Measurements from ENCODE around the gene EXOC6B. TPM values are rescaled to one million over a fixed set of nuclear protein-coding genes. Genes with fewer than 3 reads are reported as not detected.

Gene EXOC6B
- total RNA-seq, 1 donor, result 24.6 TPM

DNA sequence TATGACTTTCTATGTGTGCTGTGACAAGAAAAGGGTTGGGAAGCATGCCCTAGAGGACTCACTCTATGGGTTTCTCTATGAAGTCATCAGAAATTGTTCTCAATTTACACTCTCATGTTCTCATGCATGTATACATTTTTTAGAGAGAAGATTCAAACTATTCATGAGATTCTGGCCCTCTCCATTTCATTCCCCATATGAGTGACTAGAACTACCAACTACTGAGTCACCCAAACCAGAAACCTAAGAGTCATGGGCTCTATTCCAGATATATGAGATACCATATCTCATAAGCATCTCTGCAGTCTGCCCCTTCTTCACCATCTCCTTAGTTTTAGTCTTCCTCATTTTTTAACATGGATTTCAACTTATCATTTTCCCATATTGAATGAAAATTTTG is 87.7 kb downstream of the EXOC6B start:
- no peaks in the 10 kb centered on the region for H3K4me1 ChIP-seq (ENCODE audit: insufficient read depth, low read length)
- no peak for DNase-seq (ENCODE audit: insufficient read length, low spot score, missing footprints)
- H4K20me1 ChIP-seq (ENCODE audit: insufficient read depth, low read length), result no peaks in the 10 kb centered on the region
- no peak overlapping the region for H3K4me2 ChIP-seq (ENCODE audit: insufficient read depth, low read length)
- H3K27me3 ChIP-seq (ENCODE audit: insufficient read depth, low read length), result no peaks in the 10 kb centered on the region
- H3K36me3 ChIP-seq (ENCODE audit: insufficient read depth, low read length), result no peaks in the 10 kb centered on the region
- no peaks in the 10 kb centered on the region for H3K9me3 ChIP-seq (ENCODE audit: low read depth, low read length)
- H3K27ac ChIP-seq (ENCODE audit: low read depth, low read length), result no peak overlapping the region
- H2AFZ ChIP-seq (ENCODE audit: low read length), result no peak overlapping the region
- no peak overlapping the region for H3K4me3 ChIP-seq (ENCODE audit: insufficient read depth, low read length)
- no peaks in the 10 kb centered on the region for H3K79me2 ChIP-seq (ENCODE audit: insufficient read depth, low read length)
- TF ChIP-seq, protein P1, sequence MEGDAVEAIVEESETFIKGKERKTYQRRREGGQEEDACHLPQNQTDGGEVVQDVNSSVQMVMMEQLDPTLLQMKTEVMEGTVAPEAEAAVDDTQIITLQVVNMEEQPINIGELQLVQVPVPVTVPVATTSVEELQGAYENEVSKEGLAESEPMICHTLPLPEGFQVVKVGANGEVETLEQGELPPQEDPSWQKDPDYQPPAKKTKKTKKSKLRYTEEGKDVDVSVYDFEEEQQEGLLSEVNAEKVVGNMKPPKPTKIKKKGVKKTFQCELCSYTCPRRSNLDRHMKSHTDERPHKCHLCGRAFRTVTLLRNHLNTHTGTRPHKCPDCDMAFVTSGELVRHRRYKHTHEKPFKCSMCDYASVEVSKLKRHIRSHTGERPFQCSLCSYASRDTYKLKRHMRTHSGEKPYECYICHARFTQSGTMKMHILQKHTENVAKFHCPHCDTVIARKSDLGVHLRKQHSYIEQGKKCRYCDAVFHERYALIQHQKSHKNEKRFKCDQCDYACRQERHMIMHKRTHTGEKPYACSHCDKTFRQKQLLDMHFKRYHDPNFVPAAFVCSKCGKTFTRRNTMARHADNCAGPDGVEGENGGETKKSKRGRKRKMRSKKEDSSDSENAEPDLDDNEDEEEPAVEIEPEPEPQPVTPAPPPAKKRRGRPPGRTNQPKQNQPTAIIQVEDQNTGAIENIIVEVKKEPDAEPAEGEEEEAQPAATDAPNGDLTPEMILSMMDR (IDR thresholded peaks at IDR 0.05; ENCODE audit: extremely low read depth, low read depth, low read length), result no peak

DNA sequence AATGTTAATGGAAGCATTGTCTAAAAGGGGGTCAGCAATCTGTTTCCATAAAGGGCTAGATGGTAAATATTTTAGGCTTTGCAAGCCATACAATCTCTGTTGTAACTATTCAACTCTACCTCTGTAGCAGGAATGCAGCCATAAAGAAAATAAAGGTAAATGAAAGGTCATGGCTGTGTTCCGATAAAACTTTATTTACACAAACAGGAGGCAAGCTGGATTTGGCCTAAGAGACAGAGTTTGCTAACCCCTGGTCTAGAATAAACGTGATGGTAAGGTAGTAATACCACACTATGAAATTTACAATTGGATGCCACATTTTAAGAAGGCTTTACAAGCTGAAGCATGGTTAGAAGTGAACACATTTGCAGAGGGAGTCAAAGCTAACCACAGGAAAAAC is 91.4 kb downstream of the EXOC6B start:
- Histone ChIP-seq H3K4me3 (ENCODE audit: insufficient read depth, low read length) (no peak overlapping the region), H2AFZ (ENCODE audit: low read length) (no peak overlapping the region)
- TF ChIP-seq, protein P1 (IDR thresholded peaks at IDR 0.05; ENCODE audit: extremely low read depth, low read depth, low read length), result no peak

DNA sequence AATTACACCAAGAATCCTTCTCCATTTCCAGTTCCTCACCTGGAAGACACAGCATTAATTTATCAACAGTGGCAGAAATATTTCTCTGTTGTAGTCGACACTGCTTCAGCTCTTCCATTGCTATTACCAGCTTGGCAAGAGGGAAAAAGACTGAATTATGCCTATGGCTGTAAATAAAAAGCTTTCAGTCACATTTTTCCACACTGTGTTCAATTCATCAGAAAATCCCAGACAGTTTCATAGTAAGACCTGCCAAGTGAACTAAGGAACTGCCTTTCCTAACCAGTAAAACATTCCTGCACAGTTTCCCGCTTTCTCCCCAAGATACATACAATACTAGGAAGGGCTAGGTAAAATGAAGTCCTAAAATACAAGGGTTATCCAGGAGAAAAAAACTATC is 94.7 kb downstream of the EXOC6B start:
- no peaks in the 10 kb centered on the region for H3K36me3 ChIP-seq (ENCODE audit: insufficient read depth, low read length)
- H3K79me2 ChIP-seq (ENCODE audit: insufficient read depth, low read length), result no peaks in the 10 kb centered on the region
- H3K4me1 ChIP-seq (ENCODE audit: insufficient read depth, low read length), result no peaks in the 10 kb centered on the region
- DNase-seq (ENCODE audit: insufficient read length, low spot score, missing footprints), result no peak
- no peaks in the 10 kb centered on the region for H4K20me1 ChIP-seq (ENCODE audit: insufficient read depth, low read length)
- H3K4me2 ChIP-seq (ENCODE audit: insufficient read depth, low read length), result no peak overlapping the region
- H3K9me3 ChIP-seq (ENCODE audit: low read depth, low read length), result no peaks in the 10 kb centered on the region
- no peak overlapping the region for H2AFZ ChIP-seq (ENCODE audit: low read length)
- H3K4me3 ChIP-seq (ENCODE audit: insufficient read depth, low read length), result no peak overlapping the region
- TF ChIP-seq, protein P1 (IDR thresholded peaks at IDR 0.05; ENCODE audit: extremely low read depth, low read depth, low read length), result no peak
- H3K27ac ChIP-seq (ENCODE audit: low read depth, low read length), result no peak overlapping the region
- H3K27me3 ChIP-seq (ENCODE audit: insufficient read depth, low read length), result no peaks in the 10 kb centered on the region

More for the DNA sequence above, 91.4 kb downstream of the EXOC6B start:
- no peaks in the 10 kb centered on the region for H3K9me3 ChIP-seq (ENCODE audit: low read depth, low read length)
- H3K79me2 ChIP-seq (ENCODE audit: insufficient read depth, low read length), result no peaks in the 10 kb centered on the region
- H3K27me3 ChIP-seq (ENCODE audit: insufficient read depth, low read length), result no peaks in the 10 kb centered on the region
- H3K4me1 ChIP-seq (ENCODE audit: insufficient read depth, low read length), result no peaks in the 10 kb centered on the region
- H3K4me2 ChIP-seq (ENCODE audit: insufficient read depth, low read length), result no peak overlapping the region
- DNase-seq (ENCODE audit: insufficient read length, low spot score, missing footprints), result no peak
- no peaks in the 10 kb centered on the region for H4K20me1 ChIP-seq (ENCODE audit: insufficient read depth, low read length)
- H3K27ac ChIP-seq (ENCODE audit: low read depth, low read length), result no peak overlapping the region
- no peaks in the 10 kb centered on the region for H3K36me3 ChIP-seq (ENCODE audit: insufficient read depth, low read length)

DNA sequence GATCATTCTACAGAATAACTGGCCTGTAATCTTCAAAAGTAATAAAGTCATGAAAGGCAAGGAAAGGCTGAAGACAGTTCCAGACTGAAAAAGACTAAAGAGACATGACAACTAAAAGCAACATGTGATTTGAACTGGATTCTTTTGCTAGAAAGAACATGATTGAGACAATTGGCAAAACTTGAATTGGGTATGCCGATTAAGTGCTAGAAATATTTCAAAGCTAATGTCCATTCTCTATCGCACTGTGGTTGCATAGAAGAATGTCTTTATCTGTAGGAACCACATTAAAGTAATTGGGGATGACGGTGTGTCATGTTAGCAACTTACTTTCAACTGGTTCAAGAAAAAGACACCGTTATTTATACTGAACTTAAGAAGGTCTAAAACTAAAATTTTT is 98.5 kb downstream of the EXOC6B start:
- Histone ChIP-seq H3K27me3 (ENCODE audit: insufficient read depth, low read length) (no peaks in the 10 kb centered on the region), H3K36me3 (ENCODE audit: insufficient read depth, low read length) (no peaks in the 10 kb centered on the region), H3K4me3 (ENCODE audit: insufficient read depth, low read length) (no peak overlapping the region), H3K4me1 (ENCODE audit: insufficient read depth, low read length) (peaks cover 5% of the 10 kb centered on the region), H3K27ac (ENCODE audit: low read depth, low read length) (no peak overlapping the region), H3K4me2 (ENCODE audit: insufficient read depth, low read length) (no peak overlapping the region), H3K9me3 (ENCODE audit: low read depth, low read length) (no peaks in the 10 kb centered on the region), H3K79me2 (ENCODE audit: insufficient read depth, low read length) (no peaks in the 10 kb centered on the region), H2AFZ (ENCODE audit: low read length) (no peak overlapping the region), H4K20me1 (ENCODE audit: insufficient read depth, low read length) (no peaks in the 10 kb centered on the region)
- DNase-seq (ENCODE audit: insufficient read length, low spot score, missing footprints), result peak; percentile 18
- TF ChIP-seq, protein P1 (IDR thresholded peaks at IDR 0.05; ENCODE audit: extremely low read depth, low read depth, low read length), result no peak

Data from osteoblast (primary cell).